Skeletal muscle tissue (tissue), 4 donors: ENCODE results near the gene CCSER2. TPM values are rescaled to one million over a fixed set of nuclear protein-coding genes. Genes with fewer than 3 reads are reported as not detected.

Experiments used
- H3K27ac ChIP-seq: one replicate; pipeline ENCODE4 v1.7.0; 2013; ENCODE audit warnings: mild to moderate bottlenecking, low read depth, low read length, inconsistent platforms
- H3K27me3 ChIP-seq, 3 donors: one replicate each; pipeline ENCODE4 v1.7.0; 2013; ENCODE audit warnings: low read length in 3 of 3; ENCODE audit not compliant: control insufficient read depth in 3 of 3, insufficient read depth in 3 of 3
- H3K36me3 ChIP-seq, 3 donors: one replicate each; pipeline ENCODE4 v1.7.0; 2013; ENCODE audit warnings: low read length in 3 of 3; ENCODE audit not compliant: control insufficient read depth in 3 of 3, insufficient read depth in 3 of 3
- H3K4me1 ChIP-seq, 3 donors: one replicate each; pipeline ENCODE4 v1.7.0; 2013; ENCODE audit warnings: low read length in 3 of 3, mild to moderate bottlenecking in 3 of 3; ENCODE audit not compliant: control insufficient read depth in 3 of 3, insufficient read depth in 3 of 3
- H3K4me3 ChIP-seq, 3 donors: one replicate each; pipeline ENCODE4 v1.7.0; 2013; ENCODE audit warnings: low read length in 3 of 3
- H3K9ac ChIP-seq, 3 donors: one replicate each; pipeline ENCODE4 v1.7.0; 2013; ENCODE audit warnings: low read length in 3 of 3, mild to moderate bottlenecking in 3 of 3, moderate library complexity in 2 of 3, low read depth in 1 of 3
- H3K9me3 ChIP-seq, 3 donors: one replicate each; pipeline ENCODE4 v1.7.0; 2013; ENCODE audit warnings: low read length in 3 of 3; ENCODE audit not compliant: control insufficient read depth in 3 of 3
- total RNA-seq: library from RNA; depleted of rRNA; stranded (reverse); fragments of >200 nt; gene quantifications from one replicate; pipeline ENCODE4 v1.2.3, GENCODE V29; 2014
- donor health status: Osteomylitis.

Gene CCSER2
- total RNA-seq, 1 donor from 2014 or later, result 43.3 TPM

DNA sequence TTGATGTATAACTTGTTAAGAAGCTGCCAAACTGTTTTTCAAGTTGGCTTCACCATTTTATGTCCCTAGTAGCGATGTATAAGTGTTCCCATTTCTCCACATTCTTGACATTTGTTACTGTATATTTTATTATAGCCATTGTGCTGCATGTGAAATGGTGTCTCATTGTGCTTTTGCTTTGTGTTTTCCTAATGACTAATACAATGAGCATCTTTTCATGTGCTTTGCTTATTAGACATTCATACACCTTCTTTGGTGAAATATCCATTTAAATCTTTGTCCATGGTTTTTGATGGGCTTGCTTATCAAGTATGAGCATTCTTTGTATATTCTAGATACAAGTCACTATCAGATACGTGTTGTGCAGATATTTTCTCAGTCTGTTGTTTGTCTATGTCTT lies 203.0 kb downstream of the CCSER2 start:
- H3K27ac ChIP-seq, result no peak overlapping the region
- no peak overlapping the region for H3K4me3 ChIP-seq
- H3K4me1 ChIP-seq, result no peaks in the 10 kb centered on the region
- no peak overlapping the region for H3K9ac ChIP-seq
- no peaks in the 10 kb centered on the region for H3K36me3 ChIP-seq
- H3K9me3 ChIP-seq, result no peaks in the 10 kb centered on the region
- no peaks in the 10 kb centered on the region for H3K27me3 ChIP-seq

DNA sequence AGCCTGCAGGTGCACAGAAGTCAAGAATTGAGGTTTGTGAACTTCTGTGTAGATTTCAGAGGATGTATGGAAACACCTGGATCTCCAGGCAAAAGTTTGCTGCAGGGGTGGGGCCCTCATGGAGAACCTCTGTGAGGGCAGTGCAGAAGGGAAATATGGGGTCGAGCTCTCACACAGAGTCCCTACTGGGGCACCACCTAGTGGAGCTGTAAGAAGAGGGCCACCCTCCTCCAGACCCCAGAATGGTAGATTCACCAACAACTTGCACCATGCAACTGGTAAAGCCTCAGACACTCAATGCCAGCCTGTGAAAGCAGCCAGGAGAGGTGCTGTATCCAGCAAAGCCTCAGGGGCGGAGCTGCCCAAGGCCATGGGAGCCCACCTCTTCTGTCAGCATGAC lies 205.8 kb downstream of the CCSER2 start:
- Histone ChIP-seq H3K4me3 (no peak overlapping the region), H3K9me3 (no peaks in the 10 kb centered on the region), H3K27ac (no peak overlapping the region), H3K36me3 (no peaks in the 10 kb centered on the region), H3K4me1 (no peaks in the 10 kb centered on the region), H3K9ac (no peak overlapping the region), H3K27me3 (peaks cover 0 to 8% (median 0%) of the 10 kb centered on the region in 3 donors)

- Histone ChIP-seq H3K9me3 (no peaks in the 10 kb centered on the region), H3K9ac (no peak overlapping the region), H3K27ac (no peak overlapping the region), H3K4me3 (no peak overlapping the region), H3K4me1 (peaks cover 0 to 3% (median 0%) of the 10 kb centered on the region in 3 donors), H3K27me3 (peaks cover 15 to 22% (median 17%) of the 10 kb centered on the region in 3 donors), H3K36me3 (no peaks in the 10 kb centered on the region)
Observed at GRCh38 chr10:84537447-84537931, 209.1 kb downstream of the CCSER2 start.

GRCh38 chr10:84538036-84538435 lies 209.6 kb downstream of the CCSER2 start:
- Histone ChIP-seq H3K4me3 (no peak overlapping the region), H3K36me3 (no peaks in the 10 kb centered on the region), H3K9me3 (no peaks in the 10 kb centered on the region), H3K9ac (no peak overlapping the region), H3K27me3 (peaks cover 19 to 22% (median 21%) of the 10 kb centered on the region in 3 donors), H3K4me1 (peaks cover 0 to 3% (median 0%) of the 10 kb centered on the region in 3 donors), H3K27ac (no peak overlapping the region)

DNA sequence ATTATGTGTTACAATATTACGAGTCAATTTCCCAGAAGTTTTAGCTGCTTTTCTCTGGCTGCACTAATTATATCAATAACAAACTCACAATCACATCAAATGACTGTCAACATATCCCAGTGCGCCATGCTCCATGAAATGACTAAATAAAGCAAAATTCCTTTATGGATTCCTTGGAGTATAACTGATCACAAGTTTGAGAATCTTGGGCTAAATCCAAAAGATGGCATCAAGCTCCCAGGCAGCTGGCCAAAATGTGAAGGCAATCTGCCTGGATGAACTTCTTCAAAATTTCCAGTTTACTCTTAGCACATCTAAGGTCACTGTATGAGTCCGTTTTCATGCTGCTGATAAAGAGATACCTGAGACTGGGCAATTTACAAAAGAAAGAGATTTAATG lies 210.8 kb downstream of the CCSER2 start:
- no peaks in the 10 kb centered on the region for H3K36me3 ChIP-seq
- peaks cover 19 to 22% (median 21%) of the 10 kb centered on the region in 3 donors for H3K27me3 ChIP-seq
- H3K4me1 ChIP-seq, result peaks cover 0 to 3% (median 0%) of the 10 kb centered on the region in 3 donors
- H3K27ac ChIP-seq, result no peak overlapping the region
- H3K9ac ChIP-seq, result no peak overlapping the region
- H3K9me3 ChIP-seq, result no peaks in the 10 kb centered on the region
- no peak overlapping the region for H3K4me3 ChIP-seq

- Histone ChIP-seq H3K27ac (no peak overlapping the region), H3K9ac (no peak overlapping the region), H3K4me3 (no peak overlapping the region), H3K27me3 (peaks cover 19 to 22% (median 21%) of the 10 kb centered on the region in 3 donors), H3K9me3 (no peaks in the 10 kb centered on the region), H3K36me3 (no peaks in the 10 kb centered on the region), H3K4me1 (peaks cover 0 to 3% (median 0%) of the 10 kb centered on the region in 3 donors)
Observed at GRCh38 chr10:84540022-84540616, 211.7 kb downstream of the CCSER2 start.

- H3K9ac ChIP-seq, result peak overlapping the region in 1 of 3 donors; percentile 45
- H3K9me3 ChIP-seq, result no peaks in the 10 kb centered on the region
- H3K36me3 ChIP-seq, result no peaks in the 10 kb centered on the region
- H3K4me1 ChIP-seq, result peaks cover 0 to 3% (median 0%) of the 10 kb centered on the region in 3 donors
- H3K27ac ChIP-seq, result no peak overlapping the region
- H3K27me3 ChIP-seq, result peaks cover 19 to 22% (median 21%) of the 10 kb centered on the region in 3 donors
- H3K4me3 ChIP-seq, result peak overlapping the region in 1 of 3 donors; percentile 60
Observed at GRCh38 chr10:84540617-84541288, 212.4 kb downstream of the CCSER2 start.

DNA sequence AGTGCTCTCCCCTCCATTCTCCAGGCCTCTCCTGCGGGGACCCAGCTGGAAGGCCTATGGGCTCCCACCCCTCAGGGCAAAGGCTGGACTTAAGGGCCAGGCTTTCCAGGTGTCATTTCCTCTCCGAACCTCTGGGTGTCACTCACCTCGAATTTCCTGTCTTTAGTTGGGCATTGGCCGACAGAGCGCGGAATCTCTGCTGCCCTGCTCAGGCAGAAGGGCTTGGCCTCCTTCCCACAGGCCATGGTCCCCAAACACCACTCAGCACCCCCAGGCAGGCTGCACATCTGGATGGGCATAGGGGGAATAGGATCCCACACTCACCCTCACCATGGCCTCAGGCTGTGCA lies 212.9 kb downstream of the CCSER2 start:
- Histone ChIP-seq H3K4me1 (peaks cover 0 to 3% (median 0%) of the 10 kb centered on the region in 3 donors), H3K9me3 (no peaks in the 10 kb centered on the region), H3K4me3 (no peak overlapping the region), H3K9ac (peak overlapping the region in 1 of 3 donors; percentile 1), H3K27ac (no peak overlapping the region), H3K27me3 (peaks cover 19 to 22% (median 21%) of the 10 kb centered on the region in 3 donors), H3K36me3 (no peaks in the 10 kb centered on the region)

GRCh38 chr10:84542522-84543490 lies 214.4 kb downstream of the CCSER2 start:
- H3K4me1 ChIP-seq, result peaks cover 0 to 3% (median 0%) of the 10 kb centered on the region in 3 donors
- no peak overlapping the region for H3K9ac ChIP-seq
- peaks cover 19 to 21% (median 20%) of the 10 kb centered on the region in 3 donors for H3K27me3 ChIP-seq
- no peaks in the 10 kb centered on the region for H3K36me3 ChIP-seq
- no peaks in the 10 kb centered on the region for H3K9me3 ChIP-seq
- no peak overlapping the region for H3K27ac ChIP-seq
- H3K4me3 ChIP-seq, result no peak overlapping the region
